DOHH2 (cell line): ENCODE data around the gene OPRL1.

Source experiments
- CTCF ChIP-seq: fragments of 200-600 bp; sonication (generic); IDR thresholded peaks from one replicate; pipeline ENCODE4 v1.5.1; 2014; ENCODE audit warnings: antibody characterized with exemption, mild to moderate bottlenecking, low read depth, low read length; ENCODE audit not compliant: poor library complexity, severe bottlenecking
- EZH2phosphoT487 ChIP-seq: fragments of 200-600 bp; sonication (generic); IDR thresholded peaks from 2 replicates; pipeline ENCODE4 v1.6.1; 2017; ENCODE audit warnings: borderline replicate concordance, mild to moderate bottlenecking, antibody characterized with exemption, low read length, moderate library complexity, mixed read lengths

DNA sequence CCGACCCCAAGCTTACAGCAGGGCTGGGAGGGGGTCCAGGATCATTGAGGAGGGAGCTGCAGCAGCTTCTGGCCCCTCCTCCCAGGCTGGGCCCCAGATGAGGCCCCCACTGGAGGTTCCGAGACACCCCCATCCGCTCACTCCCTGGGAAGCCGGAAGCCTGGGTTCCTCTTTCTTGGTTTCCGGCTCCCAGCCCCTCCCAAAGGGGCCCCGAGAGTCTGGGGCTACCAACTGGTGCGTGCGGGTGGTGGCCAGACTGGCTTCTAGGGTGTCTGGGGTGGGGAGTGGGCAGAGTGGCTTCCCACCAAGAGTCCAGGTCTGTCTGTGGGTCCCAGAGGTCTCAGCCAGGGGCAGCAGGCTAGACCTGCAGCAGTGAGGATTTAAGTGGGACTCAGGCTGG, 2.8 kb upstream of the OPRL1 start:
- no peak for TF ChIP-seq CTCF
- TF ChIP-seq EZH2phosphoT487: no peak
